Myocyte (in vitro differentiated cells): Measurements from ENCODE around the gene ADGRB2. TPM values are rescaled to one million over a fixed set of nuclear protein-coding genes. Genes with fewer than 3 reads are reported as not detected.

Experiments used
- DNase-seq: peaks from one replicate; pipeline ENCODE4 v3.0.0-alpha.2; 2012; ENCODE audit warnings: low read depth
- total RNA-seq: library from RNA; depleted of rRNA; stranded (reverse); fragments of >200 nt; gene quantifications from 2 replicates; pipeline ENCODE4 v1.2.3, GENCODE V29; 2014

The ADGRB2 gene
- total RNA-seq, 1 donor from 2014 or later: 15.8 TPM

- no peak for DNase-seq
These were observed 14.1 kb downstream of the ADGRB2 start for GRCh38 chr1:31749785-31750735.

- no peak for DNase-seq
These were observed 15.8 kb downstream of the ADGRB2 start for GRCh38 chr1:31748365-31748764.

- no peak for DNase-seq
These were observed 16.8 kb downstream of the ADGRB2 start for GRCh38 chr1:31747304-31747703.

- DNase-seq: no peak
These were observed 17.5 kb downstream of the ADGRB2 start for GRCh38 chr1:31746687-31747086.

GRCh38 chr1:31745946-31746670 is 18.0 kb downstream of the ADGRB2 start:
- no peak for DNase-seq

- peak; percentile 71 for DNase-seq
These were observed 18.8 kb downstream of the ADGRB2 start for GRCh38 chr1:31745096-31745945.

GRCh38 chr1:31744165-31744888 is 19.8 kb downstream of the ADGRB2 start:
- DNase-seq: no peak

GRCh38 chr1:31742462-31743212 is 21.5 kb downstream of the ADGRB2 start:
- DNase-seq: no peak

- no peak for DNase-seq
These were observed 24.8 kb downstream of the ADGRB2 start for GRCh38 chr1:31739346-31739745.

- no peak for DNase-seq
These were observed 27.5 kb downstream of the ADGRB2 start for GRCh38 chr1:31736675-31737074.

GRCh38 chr1:31735571-31735970 is 28.6 kb downstream of the ADGRB2 start:
- no peak for DNase-seq

GRCh38 chr1:31734582-31735107 is 29.5 kb downstream of the ADGRB2 start:
- no peak for DNase-seq

GRCh38 chr1:31733389-31734219 is 30.5 kb downstream of the ADGRB2 start:
- DNase-seq: no peak

- DNase-seq: no peak
These were observed 31.3 kb downstream of the ADGRB2 start for GRCh38 chr1:31732751-31733289.

- DNase-seq: no peak
These were observed 31.8 kb downstream of the ADGRB2 start for GRCh38 chr1:31732343-31732742.

- no peak for DNase-seq
These were observed 33.0 kb downstream of the ADGRB2 start for GRCh38 chr1:31731049-31731565.

GRCh38 chr1:31730336-31731048 is 33.6 kb downstream of the ADGRB2 start:
- DNase-seq: no peak

- no peak for DNase-seq
These were observed 36.3 kb downstream of the ADGRB2 start for GRCh38 chr1:31727849-31728248.
